K562 treated with DMSO at 1 percent for 4 hours (cell line): ENCODE results near the gene ZDHHC16. TPM values are rescaled to one million over a fixed set of nuclear protein-coding genes. Genes with fewer than 3 reads are reported as not detected.

Source experiments
- total RNA-seq: library from RNA; unstranded; fragments of 300-600 nt; gene quantifications from 2 replicates; pipeline ENCODE4 v1.2.3, GENCODE V29; 2022; ENCODE audit not compliant: insufficient read depth

ZDHHC16 gene
- total RNA-seq = 23.0 and 23.7 TPM in 2 replicates

DNA sequence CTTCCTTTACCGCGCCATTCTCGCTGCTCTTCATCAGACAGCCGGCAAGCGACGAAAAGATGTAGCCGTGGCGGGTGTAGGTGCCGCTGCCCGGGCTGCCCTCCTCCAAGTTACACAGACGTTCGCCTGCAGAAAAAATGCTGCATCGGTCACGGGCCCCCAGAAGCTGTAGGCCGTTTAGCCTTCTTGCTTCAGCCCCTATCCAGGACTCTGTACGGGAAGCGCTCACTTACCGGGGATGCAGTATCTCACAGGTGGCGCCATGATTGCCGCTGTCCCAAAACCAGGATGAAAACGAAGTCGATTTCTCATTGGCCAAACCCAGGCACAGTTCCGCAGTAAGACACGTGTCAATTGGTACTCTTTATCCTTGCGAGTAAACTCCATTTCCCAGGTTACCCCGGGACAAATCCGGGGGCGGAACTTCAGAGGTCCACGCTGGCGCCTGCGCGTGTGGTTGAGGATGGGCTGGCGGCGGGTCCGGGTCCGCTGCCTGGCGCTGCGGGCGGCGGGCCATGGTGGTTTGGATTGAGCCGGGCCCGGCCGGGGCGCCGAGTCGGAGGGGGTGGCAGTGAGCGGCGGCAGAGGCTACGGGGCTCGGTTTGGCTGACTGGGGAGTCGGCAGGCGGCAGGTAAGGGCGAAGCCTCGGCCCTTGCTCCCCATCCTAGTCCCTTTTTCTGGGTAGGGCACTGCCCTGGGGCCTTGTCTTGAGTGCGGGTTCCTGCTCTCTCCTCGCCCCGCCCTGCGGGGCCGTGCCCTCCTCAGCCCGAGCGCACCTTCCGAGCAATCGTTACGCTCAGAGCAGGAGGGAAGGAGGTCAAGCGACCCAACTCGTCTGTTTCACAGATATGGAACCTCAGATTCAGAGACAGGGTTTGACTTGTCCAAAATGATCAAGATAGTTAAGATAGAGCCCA, at the start of gene ZDHHC16, which contains the start of gene EXOSC1:
ZDHHC16 (plus strand) TSS at position 454 of the 918 bp plus-strand sequence. CDS start 5,501 bp downstream, outside the sequence.
EXOSC1 (minus strand) TSS at position 285 of the 918 bp plus-strand sequence; CDS start at position 264, 21 bp downstream.

DNA sequence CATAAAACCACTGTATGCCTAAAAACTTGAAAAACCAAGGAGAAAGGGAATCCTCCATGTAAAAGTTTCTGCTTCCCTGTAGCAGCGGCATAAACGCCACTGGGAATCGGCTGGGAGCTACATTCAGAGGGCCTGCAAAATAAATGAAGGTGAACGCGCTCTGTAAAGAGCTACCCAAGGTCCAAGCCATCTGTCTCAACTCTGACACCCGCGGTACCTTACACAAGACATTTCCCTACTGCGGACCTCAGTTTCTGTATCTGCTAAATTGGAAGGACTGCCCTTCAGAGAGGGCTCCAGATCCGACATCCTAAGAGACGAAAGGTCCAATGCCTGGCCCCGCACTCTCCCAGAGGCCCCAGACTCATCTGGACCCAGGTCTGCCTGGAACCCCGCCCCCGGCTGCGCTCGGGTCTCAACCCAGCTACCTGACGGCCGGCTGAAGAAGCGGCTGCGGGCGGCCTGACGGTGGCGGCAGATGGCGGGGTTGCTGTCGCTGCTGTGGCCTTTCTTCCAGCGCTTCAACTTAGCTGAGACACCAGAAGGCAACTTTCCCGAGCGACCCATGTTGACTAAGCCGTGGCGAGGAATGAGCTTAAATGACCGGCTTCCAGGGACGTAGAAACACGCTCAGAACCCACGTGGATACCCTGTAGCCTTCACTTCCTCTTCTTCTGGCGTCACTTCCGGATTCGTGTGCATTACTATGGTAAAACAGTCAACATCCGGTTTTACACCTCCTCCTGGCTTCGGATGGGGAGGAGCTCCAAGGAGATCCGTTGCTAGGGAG, 45.1 kb upstream of the ZDHHC16 start, which contains the start of gene RRP12:
RRP12 (minus strand) TSS at position 676 of the 790 bp plus-strand sequence; CDS start at position 567, 109 bp downstream.

GRCh38 chr10:97425964-97426775, 19.8 kb upstream of the ZDHHC16 start, which contains the start of gene PGAM1:
TSS of gene PGAM1 (plus strand) at chr10:97426191. CDS start at chr10:97426308, 117 bp downstream.

GRCh38 chr10:97498076-97498840, 52.3 kb downstream of the ZDHHC16 start, which contains the start of gene MMS19:
TSS of gene MMS19 (minus strand) at chr10:97498422. CDS start at chr10:97498384, 38 bp downstream.

GRCh38 chr10:97498841-97499560, 53.0 kb downstream of the ZDHHC16 start, which contains the start of gene UBTD1:
TSS of gene UBTD1 (plus strand) at chr10:97498924. CDS start at chr10:97499204, 280 bp downstream.

Other genes with a start within 250 kb of the ZDHHC16 start
- gene ARHGAP19, start 153.5 kb upstream of the ZDHHC16 start, total RNA-seq = 11.9 and 12.5 TPM in 2 replicates
- gene FRAT1, start 126.9 kb upstream of the ZDHHC16 start, total RNA-seq = 2.2 and 2.6 TPM in 2 replicates
- gene FRAT2, start 111.4 kb upstream of the ZDHHC16 start, total RNA-seq = 22.9 and 24.5 TPM in 2 replicates
- gene RRP12, start 44.8 kb upstream of the ZDHHC16 start, total RNA-seq = 10.5 and 11.0 TPM in 2 replicates
- gene PGAM1, start 20.0 kb upstream of the ZDHHC16 start, total RNA-seq = 181 and 216 TPM in 2 replicates
- 65.0 and 67.0 TPM in 2 replicates for gene EXOSC1, start 169 bp upstream of the ZDHHC16 start, total RNA-seq
- 37.2 and 45.8 TPM in 2 replicates for gene MMS19, start 52.2 kb downstream of the ZDHHC16 start, total RNA-seq
- 5.7 and 7.7 TPM in 2 replicates for gene UBTD1, start 52.7 kb downstream of the ZDHHC16 start, total RNA-seq
- not detected in 2 replicates for gene ANKRD2, start 126.6 kb downstream of the ZDHHC16 start, total RNA-seq
- gene HOGA1, start 138.2 kb downstream of the ZDHHC16 start, total RNA-seq = not detected in 2 replicates
- not detected in 2 replicates for gene C10orf62, start 143.5 kb downstream of the ZDHHC16 start, total RNA-seq
- 11.3 and 24.5 TPM in 2 replicates for gene MORN4, start 187.3 kb downstream of the ZDHHC16 start, total RNA-seq
- gene PI4K2A, start 194.5 kb downstream of the ZDHHC16 start, total RNA-seq = 17.8 and 24.2 TPM in 2 replicates
- gene AVPI1, start 241.1 kb downstream of the ZDHHC16 start, total RNA-seq = 11.0 and 14.2 TPM in 2 replicates